PFSK-1 (cell line): ENCODE data around the gene CST8.

Experiments used
- POLR2AphosphoS5 ChIP-seq: IDR thresholded peaks from 2 replicates; pipeline ENCODE4 v1.6.1; 2012; ENCODE audit warnings: low read depth, mild to moderate bottlenecking, control low read depth, low read length, moderate library complexity
- SIN3A ChIP-seq: IDR thresholded peaks from 2 replicates; pipeline ENCODE4 v1.6.1; 2012; ENCODE audit warnings: mild to moderate bottlenecking, low read length, moderate library complexity, borderline replicate concordance; ENCODE audit not compliant: insufficient read depth

DNA sequence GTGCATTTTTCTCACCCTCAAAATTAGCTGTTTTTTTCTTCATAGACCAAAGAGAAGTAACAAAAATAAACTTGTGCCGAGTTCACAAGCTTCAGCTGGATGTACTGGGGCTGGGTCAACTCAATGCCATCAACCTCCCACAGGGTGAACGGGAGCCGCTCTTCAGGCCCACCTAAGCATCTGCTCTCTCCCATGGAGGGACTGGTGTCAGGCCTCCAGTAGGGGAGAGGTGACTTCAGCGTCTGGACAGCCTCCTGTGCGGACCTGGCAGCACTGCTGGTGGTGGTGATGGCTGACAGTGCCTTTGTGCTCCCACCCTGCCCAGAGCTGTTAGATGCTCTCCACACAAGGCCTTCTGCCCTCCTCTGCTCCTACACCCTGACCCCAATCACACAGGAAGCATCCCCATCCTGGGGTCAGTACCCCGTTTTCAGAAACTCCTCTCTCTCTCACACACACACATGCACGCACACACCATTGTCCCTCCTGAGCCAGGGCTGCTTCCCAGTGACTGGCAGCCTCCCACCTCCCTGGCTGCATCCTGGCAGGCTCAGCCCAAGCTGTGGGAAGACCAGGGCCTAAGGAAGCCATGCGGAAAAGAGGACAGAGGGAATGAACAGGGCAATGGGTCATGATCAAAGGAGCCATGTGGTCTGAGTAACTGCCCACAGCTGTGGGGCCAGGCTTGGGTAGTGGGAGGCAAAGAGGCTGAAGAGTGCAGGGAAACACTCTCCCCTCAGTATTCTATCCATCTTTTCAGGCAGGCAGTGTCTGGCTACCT lies 17.7 kb downstream of the CST8 start:
- TF ChIP-seq POLR2AphosphoS5 (no peak), SIN3A (no peak)
